NCI-H1694 treated with DMSO at 0.1 percent for 48 hours (cell line): ENCODE results near the gene COL6A1.
"Not testable (repeated sequence)": the region's sequence is repeated elsewhere in the genome, so short reads cannot be mapped to it uniquely, and the experiment has no call there.

Experiments used
- DNase-seq: peaks from one replicate; lab custom pipeline; 2025; lab: John Stamatoyannopoulos, UW

Gene COL6A1

GRCh38 chr21:45945066-45945867, 36.3 kb upstream of the COL6A1 start:
- DNase-seq = no peak

GRCh38 chr21:45945868-45946210, 35.7 kb upstream of the COL6A1 start:
- DNase-seq = no peak

- no peak for DNase-seq
These were observed 34.3 kb upstream of the COL6A1 start for GRCh38 chr21:45947296-45947695.

- DNase-seq = no peak
These were observed 33.8 kb upstream of the COL6A1 start for GRCh38 chr21:45947716-45948255.

- no peak for DNase-seq
These were observed 32.9 kb upstream of the COL6A1 start for GRCh38 chr21:45948576-45949141.

GRCh38 chr21:45949928-45950739, 31.4 kb upstream of the COL6A1 start:
- DNase-seq = no peak

- no peak for DNase-seq
These were observed 30.6 kb upstream of the COL6A1 start for GRCh38 chr21:45950740-45951515.

GRCh38 chr21:45951676-45952075, 29.9 kb upstream of the COL6A1 start:
- no peak for DNase-seq

- DNase-seq = not testable (repeated sequence)
These were observed 29.0 kb upstream of the COL6A1 start for GRCh38 chr21:45952527-45952926.

- no peak for DNase-seq
These were observed 28.6 kb upstream of the COL6A1 start for GRCh38 chr21:45952974-45953373.

GRCh38 chr21:45954261-45954660, 27.3 kb upstream of the COL6A1 start:
- no peak for DNase-seq

- no peak for DNase-seq
These were observed 26.6 kb upstream of the COL6A1 start for GRCh38 chr21:45954921-45955320.

GRCh38 chr21:45957551-45957950, 24.0 kb upstream of the COL6A1 start:
- no peak for DNase-seq

- no peak for DNase-seq
These were observed 23.5 kb upstream of the COL6A1 start for GRCh38 chr21:45957981-45958600.

- DNase-seq = no peak
These were observed 22.4 kb upstream of the COL6A1 start for GRCh38 chr21:45959182-45959581.

- no peak for DNase-seq
These were observed 21.7 kb upstream of the COL6A1 start for GRCh38 chr21:45959779-45960390.

GRCh38 chr21:45961408-45961807, 20.2 kb upstream of the COL6A1 start:
- not testable (repeated sequence) for DNase-seq

GRCh38 chr21:45962531-45963231, 18.9 kb upstream of the COL6A1 start:
- DNase-seq = no peak

GRCh38 chr21:45963232-45963570, 18.4 kb upstream of the COL6A1 start:
- DNase-seq = no peak

GRCh38 chr21:45964649-45965048, 16.9 kb upstream of the COL6A1 start:
- no peak for DNase-seq
